Measurements from ENCODE around the gene MCRIP1.

Gene MCRIP1

GRCh38 chr17:81802856-81803643 lies 30.0 kb downstream of the MCRIP1 start:
- Histone ChIP-seq H3K27me3 (ENCODE audit: control insufficient read depth, insufficient read depth, low read length) (peaks cover 40% of the 10 kb centered on the region), H3K4me1 (ENCODE audit: control insufficient read depth, insufficient read depth, low read length) (no peaks in the 10 kb centered on the region), H3K9ac (ENCODE audit: low read depth, low read length) (no peak overlapping the region), H3K4me3 (ENCODE audit: low read depth, low read length) (no peak overlapping the region), H3K36me3 (ENCODE audit: control insufficient read depth, insufficient read depth, low read length) (no peaks in the 10 kb centered on the region), H3K9me3 (ENCODE audit: control insufficient read depth, insufficient read depth, low read length) (no peaks in the 10 kb centered on the region)

- Histone ChIP-seq H3K4me3 (ENCODE audit: low read depth, low read length) (no peak overlapping the region), H3K27me3 (ENCODE audit: control insufficient read depth, insufficient read depth, low read length) (peaks cover 40% of the 10 kb centered on the region), H3K4me1 (ENCODE audit: control insufficient read depth, insufficient read depth, low read length) (no peaks in the 10 kb centered on the region), H3K9ac (ENCODE audit: low read depth, low read length) (no peak overlapping the region), H3K9me3 (ENCODE audit: control insufficient read depth, insufficient read depth, low read length) (no peaks in the 10 kb centered on the region), H3K36me3 (ENCODE audit: control insufficient read depth, insufficient read depth, low read length) (no peaks in the 10 kb centered on the region)
Observed at GRCh38 chr17:81802048-81802758, 30.9 kb downstream of the MCRIP1 start.

GRCh38 chr17:81801327-81801726 lies 31.8 kb downstream of the MCRIP1 start:
- Histone ChIP-seq H3K36me3 (ENCODE audit: control insufficient read depth, insufficient read depth, low read length) (no peaks in the 10 kb centered on the region), H3K4me3 (ENCODE audit: low read depth, low read length) (no peak overlapping the region), H3K9me3 (ENCODE audit: control insufficient read depth, insufficient read depth, low read length) (no peaks in the 10 kb centered on the region), H3K9ac (ENCODE audit: low read depth, low read length) (no peak overlapping the region), H3K4me1 (ENCODE audit: control insufficient read depth, insufficient read depth, low read length) (no peaks in the 10 kb centered on the region), H3K27me3 (ENCODE audit: control insufficient read depth, insufficient read depth, low read length) (peaks cover 40% of the 10 kb centered on the region)

GRCh38 chr17:81794509-81794908 lies 38.6 kb downstream of the MCRIP1 start:
- Histone ChIP-seq H3K4me3 (ENCODE audit: low read depth, low read length) (no peak overlapping the region), H3K27me3 (ENCODE audit: control insufficient read depth, insufficient read depth, low read length) (no peaks in the 10 kb centered on the region), H3K36me3 (ENCODE audit: control insufficient read depth, insufficient read depth, low read length) (no peaks in the 10 kb centered on the region), H3K4me1 (ENCODE audit: control insufficient read depth, insufficient read depth, low read length) (no peaks in the 10 kb centered on the region), H3K9me3 (ENCODE audit: control insufficient read depth, insufficient read depth, low read length) (no peaks in the 10 kb centered on the region), H3K9ac (ENCODE audit: low read depth, low read length) (no peak overlapping the region)

GRCh38 chr17:81794074-81794476 lies 39.0 kb downstream of the MCRIP1 start:
- no peaks in the 10 kb centered on the region for H3K4me1 ChIP-seq (ENCODE audit: control insufficient read depth, insufficient read depth, low read length)
- H3K4me3 ChIP-seq (ENCODE audit: low read depth, low read length) = no peak overlapping the region
- H3K9me3 ChIP-seq (ENCODE audit: control insufficient read depth, insufficient read depth, low read length) = no peaks in the 10 kb centered on the region
- no peaks in the 10 kb centered on the region for H3K36me3 ChIP-seq (ENCODE audit: control insufficient read depth, insufficient read depth, low read length)
- H3K27me3 ChIP-seq (ENCODE audit: control insufficient read depth, insufficient read depth, low read length) = no peaks in the 10 kb centered on the region
- H3K9ac ChIP-seq (ENCODE audit: low read depth, low read length) = no peak overlapping the region

- Histone ChIP-seq H3K9me3 (ENCODE audit: control insufficient read depth, insufficient read depth, low read length) (no peaks in the 10 kb centered on the region), H3K4me3 (ENCODE audit: low read depth, low read length) (no peak overlapping the region), H3K27me3 (ENCODE audit: control insufficient read depth, insufficient read depth, low read length) (no peaks in the 10 kb centered on the region), H3K4me1 (ENCODE audit: control insufficient read depth, insufficient read depth, low read length) (no peaks in the 10 kb centered on the region), H3K36me3 (ENCODE audit: control insufficient read depth, insufficient read depth, low read length) (no peaks in the 10 kb centered on the region), H3K9ac (ENCODE audit: low read depth, low read length) (no peak overlapping the region)
Observed at GRCh38 chr17:81792675-81793615, 40.1 kb downstream of the MCRIP1 start.
